ENCODE results near the gene SLC26A11. TPM values are rescaled to one million over a fixed set of nuclear protein-coding genes. Genes with fewer than 3 reads are reported as not detected.

SLC26A11 gene
- total and polyA plus RNA-seq, 5 donors from 2014 or later: 7.7 to 75.9 (median 8.3) TPM

DNA sequence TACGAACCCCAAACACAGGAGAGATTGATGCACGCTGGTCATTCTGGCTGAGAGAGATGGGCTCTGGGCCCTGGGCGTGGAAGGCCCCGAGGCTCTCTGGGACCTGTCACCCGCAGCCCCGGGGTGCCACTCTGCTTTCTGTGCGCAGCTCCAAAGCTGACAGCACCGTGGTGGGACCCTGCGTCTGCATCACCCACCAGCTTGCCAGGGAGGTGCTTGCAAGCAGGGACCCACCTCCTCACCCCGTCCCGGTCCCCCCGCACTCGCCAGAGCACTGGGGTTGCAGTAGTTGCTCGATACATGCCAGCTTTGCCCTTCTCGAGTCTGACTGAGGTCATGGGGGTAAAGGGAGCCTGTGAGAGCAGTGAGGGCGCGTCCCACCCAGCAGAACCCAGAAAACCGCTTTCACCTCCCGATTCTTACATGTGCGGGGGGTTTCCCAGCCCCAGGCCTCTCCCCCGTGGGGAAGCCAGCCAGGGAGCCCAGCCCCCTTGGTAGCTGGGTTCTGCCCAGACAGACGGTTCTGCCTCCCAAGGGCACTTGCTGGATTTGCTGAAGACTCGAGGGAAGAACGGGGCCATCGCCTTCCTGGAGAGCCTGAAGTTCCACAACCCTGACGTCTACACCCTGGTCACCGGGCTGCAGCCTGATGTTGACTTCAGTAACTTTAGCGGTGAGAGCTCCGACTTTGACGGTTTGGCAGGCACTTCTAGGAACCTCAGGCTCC lies 37.9 kb upstream of the SLC26A11 start:
- Mint-ChIP-seq H3K27me3 (peaks cover 13% of the 10 kb centered on the region), H3K9me3 (no peaks in the 10 kb centered on the region)
- H3K27me3 ChIP-seq (ENCODE audit: control insufficient read depth, insufficient read depth, low read length): no peaks in the 10 kb centered on the region

DNA sequence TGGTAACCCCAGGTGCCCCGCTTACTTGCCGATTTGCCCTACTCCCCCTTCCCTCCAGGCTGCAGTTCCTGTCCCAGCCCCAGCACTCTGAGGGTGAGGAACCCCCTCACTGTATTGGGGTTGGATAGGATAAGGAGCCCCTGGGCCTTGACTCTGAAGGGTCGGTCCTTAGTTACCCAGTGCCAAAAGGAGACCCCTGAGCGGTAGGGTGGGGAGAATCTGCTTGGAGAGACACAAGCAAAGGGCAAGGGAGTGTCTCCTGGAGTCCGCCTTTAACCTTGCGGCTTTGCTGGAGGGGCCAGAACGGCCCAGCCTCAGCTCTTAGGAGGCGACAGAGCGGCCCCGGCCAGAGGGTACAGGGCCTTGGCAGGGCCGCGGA lies 37.4 kb upstream of the SLC26A11 start:
- H3K4me1 ChIP-seq (ENCODE audit: control insufficient read depth, insufficient read depth, low read length, poor library complexity, severe bottlenecking): no peaks in the 10 kb centered on the region
- no peak overlapping the region for H3K27ac ChIP-seq (ENCODE audit: insufficient read depth, low read length, poor library complexity, severe bottlenecking)
- no peak overlapping the region for H3K4me3 ChIP-seq (ENCODE audit: low read depth, low read length)
- H3K27me3 ChIP-seq (ENCODE audit: control insufficient read depth, insufficient read depth, low read length): no peaks in the 10 kb centered on the region
- H3K27me3 Mint-ChIP-seq: peaks cover 16% of the 10 kb centered on the region
- H3K4me1 Mint-ChIP-seq: no peaks in the 10 kb centered on the region
- no peaks in the 10 kb centered on the region for H3K9me3 Mint-ChIP-seq
- ATAC-seq (ENCODE audit: low read depth in 2 of 2): no peak
- no peaks in the 10 kb centered on the region for H3K36me3 Mint-ChIP-seq
- H3K27ac Mint-ChIP-seq: no peak overlapping the region
- DNase-seq: no peak
- no peaks in the 10 kb centered on the region for H3K9me3 ChIP-seq (ENCODE audit: control insufficient read depth in 2 of 2, low read length in 2 of 2)
- no peaks in the 10 kb centered on the region for H3K36me3 ChIP-seq (ENCODE audit: control insufficient read depth, insufficient read depth, low read length)
- H3K4me3 Mint-ChIP-seq: no peak overlapping the region

More for the DNA sequence above, 37.9 kb upstream of the SLC26A11 start:
- no peak for DNase-seq
- Histone ChIP-seq H3K4me1 (ENCODE audit: control insufficient read depth, insufficient read depth, low read length, poor library complexity, severe bottlenecking) (no peaks in the 10 kb centered on the region), H3K27ac (ENCODE audit: insufficient read depth, low read length, poor library complexity, severe bottlenecking) (no peak overlapping the region), H3K9me3 (ENCODE audit: control insufficient read depth in 2 of 2, low read length in 2 of 2) (no peaks in the 10 kb centered on the region), H3K36me3 (ENCODE audit: control insufficient read depth, insufficient read depth, low read length) (no peaks in the 10 kb centered on the region), H3K4me3 (ENCODE audit: low read depth, low read length) (no peak overlapping the region)
- H3K4me3 Mint-ChIP-seq: no peak overlapping the region
- no peaks in the 10 kb centered on the region for H3K36me3 Mint-ChIP-seq
- no peaks in the 10 kb centered on the region for H3K4me1 Mint-ChIP-seq
- ATAC-seq (ENCODE audit: low read depth in 2 of 2): no peak
- H3K27ac Mint-ChIP-seq: peak overlapping the region in 1 of 3 donors; percentile 26

DNA sequence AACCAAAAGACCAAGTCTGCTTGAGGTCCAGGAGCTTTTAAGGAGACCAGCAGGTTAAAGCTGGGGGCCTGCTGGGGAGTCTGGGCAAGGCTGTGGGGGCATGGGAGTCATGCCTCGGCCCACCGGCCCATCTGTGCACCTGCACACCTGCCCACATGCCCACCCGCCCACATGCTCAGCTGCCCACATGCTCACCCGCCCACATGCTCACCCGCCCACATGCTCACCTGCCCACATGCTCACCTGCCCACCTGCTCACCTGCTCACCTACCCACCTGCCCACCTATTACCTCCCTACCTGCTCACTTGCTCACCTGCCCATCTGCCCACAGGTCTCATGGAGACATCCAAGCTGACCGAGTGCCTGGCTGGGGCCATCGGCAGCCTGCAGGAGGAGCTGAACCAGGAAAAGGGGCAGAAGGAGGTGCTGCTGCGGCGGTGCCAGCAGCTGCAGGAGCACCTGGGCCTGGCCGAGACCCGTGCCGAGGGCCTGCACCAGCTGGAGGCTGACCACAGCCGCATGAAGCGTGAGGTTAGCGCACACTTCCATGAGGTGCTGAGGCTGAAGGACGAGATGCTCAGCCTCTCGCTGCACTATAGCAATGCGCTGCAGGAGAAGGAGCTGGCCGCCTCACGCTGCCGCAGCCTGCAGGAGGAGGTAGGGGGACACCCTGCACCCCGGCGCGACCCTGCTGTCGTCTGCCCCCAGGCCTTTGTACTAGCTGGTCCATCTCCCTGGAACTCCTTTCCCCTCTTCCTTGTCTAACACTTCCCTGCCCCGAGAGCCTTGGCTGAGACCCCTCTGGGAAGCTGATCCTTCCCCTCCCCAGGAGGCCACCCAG lies 36.4 kb upstream of the SLC26A11 start:
- Histone ChIP-seq H3K4me3 (ENCODE audit: low read depth, low read length) (no peak overlapping the region), H3K9me3 (ENCODE audit: control insufficient read depth in 2 of 2, low read length in 2 of 2) (no peaks in the 10 kb centered on the region), H3K27me3 (ENCODE audit: control insufficient read depth, insufficient read depth, low read length) (no peaks in the 10 kb centered on the region), H3K4me1 (ENCODE audit: control insufficient read depth, insufficient read depth, low read length, poor library complexity, severe bottlenecking) (no peaks in the 10 kb centered on the region), H3K27ac (ENCODE audit: insufficient read depth, low read length, poor library complexity, severe bottlenecking) (no peak overlapping the region), H3K36me3 (ENCODE audit: control insufficient read depth, insufficient read depth, low read length) (no peaks in the 10 kb centered on the region)
- H3K4me3 Mint-ChIP-seq: no peak overlapping the region
- H3K36me3 Mint-ChIP-seq: no peaks in the 10 kb centered on the region
- no peaks in the 10 kb centered on the region for H3K4me1 Mint-ChIP-seq
- no peak for DNase-seq
- H3K27ac Mint-ChIP-seq: no peak overlapping the region
- H3K27me3 Mint-ChIP-seq: peaks cover 16% of the 10 kb centered on the region
- ATAC-seq (ENCODE audit: low read depth in 2 of 2): no peak
- no peaks in the 10 kb centered on the region for H3K9me3 Mint-ChIP-seq

DNA sequence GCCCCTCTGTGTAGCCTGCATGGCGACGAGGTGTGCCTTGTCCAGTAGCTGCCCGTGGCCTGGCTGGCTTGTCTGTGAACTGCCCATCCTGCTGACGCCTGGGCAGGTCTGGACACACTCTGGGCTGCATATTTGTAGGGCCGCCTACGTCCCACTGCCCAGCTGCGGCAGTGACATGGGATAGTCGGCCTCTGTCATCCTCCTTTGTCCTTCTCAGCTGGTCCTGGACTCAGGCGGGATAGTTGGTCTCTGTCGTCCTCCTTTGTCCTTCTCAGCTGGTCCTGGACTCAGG lies 35.9 kb upstream of the SLC26A11 start:
- H3K27ac Mint-ChIP-seq: no peak overlapping the region
- peaks cover 16% of the 10 kb centered on the region for H3K27me3 Mint-ChIP-seq
- H3K27me3 ChIP-seq (ENCODE audit: control insufficient read depth, insufficient read depth, low read length): no peaks in the 10 kb centered on the region
- no peak for ATAC-seq (ENCODE audit: low read depth in 2 of 2)
- H3K4me3 ChIP-seq (ENCODE audit: low read depth, low read length): no peak overlapping the region
- no peak overlapping the region for H3K27ac ChIP-seq (ENCODE audit: insufficient read depth, low read length, poor library complexity, severe bottlenecking)
- no peak overlapping the region for H3K4me3 Mint-ChIP-seq
- no peaks in the 10 kb centered on the region for H3K36me3 Mint-ChIP-seq
- no peak for DNase-seq
- H3K36me3 ChIP-seq (ENCODE audit: control insufficient read depth, insufficient read depth, low read length): no peaks in the 10 kb centered on the region
- no peaks in the 10 kb centered on the region for H3K4me1 ChIP-seq (ENCODE audit: control insufficient read depth, insufficient read depth, low read length, poor library complexity, severe bottlenecking)
- H3K4me1 Mint-ChIP-seq: no peaks in the 10 kb centered on the region
- no peaks in the 10 kb centered on the region for H3K9me3 Mint-ChIP-seq
- no peaks in the 10 kb centered on the region for H3K9me3 ChIP-seq (ENCODE audit: control insufficient read depth in 2 of 2, low read length in 2 of 2)

DNA sequence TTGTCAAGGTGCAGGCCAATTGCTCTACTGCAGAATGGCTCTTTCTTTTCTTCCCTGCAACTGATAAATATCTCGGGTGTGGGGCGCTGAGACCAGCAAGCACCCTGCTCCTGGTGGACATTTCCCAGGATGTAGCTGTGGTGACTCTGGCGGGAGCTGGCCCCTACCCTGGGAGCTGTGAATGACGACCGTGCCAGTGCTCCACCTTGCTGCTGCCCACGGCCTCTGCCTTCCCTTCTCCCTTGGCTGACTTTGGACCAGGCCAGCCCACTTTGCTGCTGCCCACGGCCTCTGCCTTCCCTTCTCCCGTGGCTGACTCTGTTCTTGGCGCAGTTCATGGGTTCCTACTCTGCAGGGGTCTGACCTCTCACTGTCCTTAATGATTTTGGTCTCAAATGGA lies 34.3 kb upstream of the SLC26A11 start:
- Mint-ChIP-seq H3K27ac (no peak overlapping the region), H3K4me3 (no peak overlapping the region), H3K4me1 (no peaks in the 10 kb centered on the region), H3K9me3 (no peaks in the 10 kb centered on the region), H3K27me3 (peaks cover 12% of the 10 kb centered on the region), H3K36me3 (no peaks in the 10 kb centered on the region)
- no peak overlapping the region for H3K4me3 ChIP-seq (ENCODE audit: low read depth, low read length)
- ATAC-seq (ENCODE audit: low read depth in 2 of 2) (no peak), DNase-seq (no peak)
- H3K27ac ChIP-seq (ENCODE audit: insufficient read depth, low read length, poor library complexity, severe bottlenecking): no peak overlapping the region
- no peaks in the 10 kb centered on the region for H3K36me3 ChIP-seq (ENCODE audit: control insufficient read depth, insufficient read depth, low read length)
- H3K27me3 ChIP-seq (ENCODE audit: control insufficient read depth, insufficient read depth, low read length): no peaks in the 10 kb centered on the region
- H3K9me3 ChIP-seq (ENCODE audit: control insufficient read depth in 2 of 2, low read length in 2 of 2): no peaks in the 10 kb centered on the region
- H3K4me1 ChIP-seq (ENCODE audit: control insufficient read depth, insufficient read depth, low read length, poor library complexity, severe bottlenecking): no peaks in the 10 kb centered on the region

DNA sequence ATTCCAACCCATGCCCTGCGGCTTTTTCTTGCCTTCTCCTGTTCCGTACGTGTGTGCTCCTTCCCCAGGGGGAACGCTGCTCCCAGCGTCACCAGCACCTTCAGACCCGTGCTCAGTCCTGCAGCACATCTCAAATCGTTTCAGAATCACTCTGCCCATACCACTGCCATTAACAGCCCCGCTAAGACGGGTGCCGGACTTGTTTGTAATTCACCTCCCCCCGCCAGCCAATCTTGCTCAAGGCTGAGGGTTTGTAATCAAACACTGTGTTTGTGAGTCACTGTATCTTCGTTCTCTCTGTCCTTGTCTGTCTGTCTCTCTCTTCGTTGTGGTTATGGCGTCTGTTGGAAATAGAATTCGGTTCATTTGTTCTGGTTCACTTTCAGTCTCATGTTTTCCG lies 33.1 kb upstream of the SLC26A11 start:
- no peaks in the 10 kb centered on the region for H3K4me1 Mint-ChIP-seq
- H3K27ac Mint-ChIP-seq: peak overlapping the region in 1 of 3 donors; percentile 39
- H3K4me3 Mint-ChIP-seq: no peak overlapping the region

DNA sequence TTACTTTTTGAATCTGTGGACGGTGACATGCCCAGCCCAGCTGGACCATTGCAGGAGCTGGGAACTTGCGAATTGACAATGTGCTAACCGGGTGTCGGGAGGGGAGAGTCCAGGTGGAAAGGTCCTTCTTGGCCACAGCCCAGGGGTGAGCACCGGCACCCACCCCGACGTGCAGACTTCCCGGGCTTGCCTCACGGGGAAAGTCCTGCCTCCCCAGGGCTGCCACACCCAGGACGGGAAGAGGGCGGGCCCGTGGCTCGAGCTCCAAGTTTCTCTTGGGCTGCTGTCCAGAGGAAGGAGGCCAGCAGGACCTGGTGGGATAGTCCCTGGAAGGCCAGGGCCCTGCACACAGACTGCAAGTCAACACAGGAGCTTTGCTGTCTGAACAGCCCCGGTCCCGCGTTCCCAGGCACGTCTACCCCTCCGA lies 32.7 kb upstream of the SLC26A11 start:
- Mint-ChIP-seq H3K9me3 (no peaks in the 10 kb centered on the region), H3K4me3 (no peak overlapping the region), H3K27ac (no peak overlapping the region), H3K36me3 (no peaks in the 10 kb centered on the region), H3K27me3 (peaks cover 12% of the 10 kb centered on the region), H3K4me1 (no peaks in the 10 kb centered on the region)
- no peaks in the 10 kb centered on the region for H3K9me3 ChIP-seq (ENCODE audit: control insufficient read depth in 2 of 2, low read length in 2 of 2)
- no peak overlapping the region for H3K4me3 ChIP-seq (ENCODE audit: low read depth, low read length)
- no peaks in the 10 kb centered on the region for H3K4me1 ChIP-seq (ENCODE audit: control insufficient read depth, insufficient read depth, low read length, poor library complexity, severe bottlenecking)
- no peaks in the 10 kb centered on the region for H3K36me3 ChIP-seq (ENCODE audit: control insufficient read depth, insufficient read depth, low read length)
- DNase-seq (no peak), ATAC-seq (ENCODE audit: low read depth in 2 of 2) (no peak)
- no peaks in the 10 kb centered on the region for H3K27me3 ChIP-seq (ENCODE audit: control insufficient read depth, insufficient read depth, low read length)
- no peak overlapping the region for H3K27ac ChIP-seq (ENCODE audit: insufficient read depth, low read length, poor library complexity, severe bottlenecking)

More for the DNA sequence above, 33.1 kb upstream of the SLC26A11 start:
- no peaks in the 10 kb centered on the region for H3K4me1 ChIP-seq (ENCODE audit: control insufficient read depth, insufficient read depth, low read length, poor library complexity, severe bottlenecking)
- H3K36me3 ChIP-seq (ENCODE audit: control insufficient read depth, insufficient read depth, low read length): no peaks in the 10 kb centered on the region
- no peak for DNase-seq
- H3K9me3 ChIP-seq (ENCODE audit: control insufficient read depth in 2 of 2, low read length in 2 of 2): no peaks in the 10 kb centered on the region
- no peak overlapping the region for H3K27ac ChIP-seq (ENCODE audit: insufficient read depth, low read length, poor library complexity, severe bottlenecking)
- no peaks in the 10 kb centered on the region for H3K27me3 ChIP-seq (ENCODE audit: control insufficient read depth, insufficient read depth, low read length)
- no peak overlapping the region for H3K4me3 ChIP-seq (ENCODE audit: low read depth, low read length)
- H3K27me3 Mint-ChIP-seq: peaks cover 12% of the 10 kb centered on the region
- ATAC-seq (ENCODE audit: low read depth in 2 of 2): no peak
- H3K9me3 Mint-ChIP-seq: no peaks in the 10 kb centered on the region
- no peaks in the 10 kb centered on the region for H3K36me3 Mint-ChIP-seq

DNA sequence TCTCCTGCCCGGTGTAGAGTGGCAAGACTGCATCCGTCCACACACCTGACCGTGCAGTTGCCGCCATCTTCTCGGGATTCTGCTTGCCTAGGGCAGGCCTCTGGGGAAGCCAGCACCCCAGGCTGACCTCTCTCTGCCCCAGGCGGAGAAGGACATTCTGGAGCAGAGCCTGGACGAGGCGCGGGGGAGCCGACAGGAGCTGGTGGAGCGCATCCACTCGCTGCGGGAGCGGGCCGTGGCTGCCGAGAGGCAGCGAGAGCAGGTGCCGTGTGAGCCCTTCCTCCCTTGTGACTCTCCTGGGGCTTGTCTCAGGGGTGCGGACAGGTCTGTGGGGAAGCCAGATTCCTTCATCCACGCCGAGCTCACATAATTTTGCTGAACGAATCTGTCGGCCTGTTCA lies 30.6 kb upstream of the SLC26A11 start:
- H3K27me3 ChIP-seq (ENCODE audit: control insufficient read depth, insufficient read depth, low read length): no peaks in the 10 kb centered on the region
- no peak overlapping the region for H3K4me3 Mint-ChIP-seq
- no peaks in the 10 kb centered on the region for H3K4me1 Mint-ChIP-seq
- H3K36me3 ChIP-seq (ENCODE audit: control insufficient read depth, insufficient read depth, low read length): no peaks in the 10 kb centered on the region
- no peaks in the 10 kb centered on the region for H3K9me3 ChIP-seq (ENCODE audit: control insufficient read depth in 2 of 2, low read length in 2 of 2)
- ATAC-seq (ENCODE audit: low read depth in 2 of 2) (no peak), DNase-seq (no peak)
- H3K36me3 Mint-ChIP-seq: no peaks in the 10 kb centered on the region
- H3K27ac Mint-ChIP-seq: no peak overlapping the region
- H3K4me3 ChIP-seq (ENCODE audit: low read depth, low read length): no peak overlapping the region
- peaks cover 15% of the 10 kb centered on the region for H3K27me3 Mint-ChIP-seq
- H3K27ac ChIP-seq (ENCODE audit: insufficient read depth, low read length, poor library complexity, severe bottlenecking): no peak overlapping the region
- H3K9me3 Mint-ChIP-seq: peaks cover 0 to 2% (median 0%) of the 10 kb centered on the region in 7 donors
- H3K4me1 ChIP-seq (ENCODE audit: control insufficient read depth, insufficient read depth, low read length, poor library complexity, severe bottlenecking): no peaks in the 10 kb centered on the region
